Astrocyte (in vitro differentiated cells and primary cell): ENCODE data around the gene CD80. TPM values are rescaled to one million over a fixed set of nuclear protein-coding genes. Genes with fewer than 3 reads are reported as not detected.

Experiments used
- DNase-seq: peaks from one replicate; pipeline ENCODE4 v3.0.0-alpha.2; 2010; ENCODE audit warnings: low read depth
- FAIRE-seq: peaks from 2 replicates; lab custom pipeline; 2011; peaks lifted over from hg19 to GRCh38; lab: Jason Lieb, UNC
- H2AFZ ChIP-seq: 2 replicates; pipeline ENCODE4 v1.6.0; 2012; ENCODE audit warnings: low read depth, low read length, inconsistent platforms
- H3K27ac ChIP-seq: 2 replicates; pipeline ENCODE4 v1.5.1; 2011; ENCODE audit warnings: low read depth, low read length, inconsistent platforms
- H3K27me3 ChIP-seq: 2 replicates; pipeline ENCODE4 v1.6.0; 2011; ENCODE audit warnings: low read length, inconsistent platforms; ENCODE audit not compliant: insufficient read depth
- H3K36me3 ChIP-seq: 2 replicates; pipeline ENCODE4 v1.5.1; 2011; ENCODE audit warnings: low read length, inconsistent platforms; ENCODE audit not compliant: insufficient read depth
- H3K4me1 ChIP-seq: 2 replicates; pipeline ENCODE4 v1.5.1; 2011; ENCODE audit warnings: low read length, inconsistent platforms; ENCODE audit not compliant: insufficient read depth
- H3K4me2 ChIP-seq: 2 replicates; pipeline ENCODE4 v1.6.0; 2012; ENCODE audit warnings: low read length, inconsistent platforms
- H3K4me3 ChIP-seq: 2 replicates; pipeline ENCODE4 v1.5.1; 2011; ENCODE audit warnings: low read depth, mild to moderate bottlenecking, low read length, inconsistent platforms; ENCODE audit not compliant: insufficient read depth
- H3K79me2 ChIP-seq: 2 replicates; pipeline ENCODE4 v1.6.0; 2012; ENCODE audit warnings: mild to moderate bottlenecking, low read length, inconsistent platforms; ENCODE audit not compliant: insufficient read depth
- H3K9ac ChIP-seq: 2 replicates; pipeline ENCODE4 v1.6.0; 2012; ENCODE audit warnings: mild to moderate bottlenecking, low read length, inconsistent platforms
- H3K9me3 ChIP-seq: 2 replicates; pipeline ENCODE4 v1.5.1; 2012; ENCODE audit warnings: low read depth, mild to moderate bottlenecking, low read length, inconsistent platforms; ENCODE audit not compliant: insufficient read depth
- H4K20me1 ChIP-seq: 2 replicates; pipeline ENCODE4 v1.6.0; 2012; ENCODE audit warnings: low read length, inconsistent platforms; ENCODE audit not compliant: insufficient read depth
- H3K27ac Mint-ChIP-seq: one replicate; pipeline ENCODE4 v1.8.0; 2021; ENCODE audit warnings: mild to moderate bottlenecking, mixed read lengths; ENCODE audit not compliant: unreplicated experiment
- H3K27me3 Mint-ChIP-seq: one replicate; pipeline ENCODE4 v1.8.0; 2021; ENCODE audit warnings: low read depth, mixed read lengths; ENCODE audit not compliant: unreplicated experiment
- H3K36me3 Mint-ChIP-seq: one replicate; pipeline ENCODE4 v1.8.0; 2021; ENCODE audit warnings: low read depth, mixed read lengths; ENCODE audit not compliant: unreplicated experiment
- H3K4me1 Mint-ChIP-seq: one replicate; pipeline ENCODE4 v1.8.0; 2021; ENCODE audit warnings: low read depth, mixed read lengths; ENCODE audit not compliant: unreplicated experiment
- H3K4me3 Mint-ChIP-seq: one replicate; pipeline ENCODE4 v1.8.0; 2021; ENCODE audit warnings: mild to moderate bottlenecking, moderate library complexity, mixed read lengths; ENCODE audit not compliant: unreplicated experiment
- H3K9me3 Mint-ChIP-seq: one replicate; pipeline ENCODE4 v1.8.0; 2021; ENCODE audit warnings: mild to moderate bottlenecking, mixed read lengths; ENCODE audit not compliant: unreplicated experiment
- CTCF ChIP-seq: IDR thresholded peaks from 2 replicates; pipeline ENCODE4 v1.5.1; 2011; ENCODE audit warnings: low read depth, mild to moderate bottlenecking, inconsistent platforms, low read length, moderate library complexity; ENCODE audit not compliant: insufficient read depth
- EZH2 ChIP-seq: IDR thresholded peaks from 2 replicates; pipeline ENCODE4 v1.6.1; 2012; ENCODE audit warnings: mild to moderate bottlenecking, low read length, inconsistent platforms; ENCODE audit not compliant: insufficient read depth
- total RNA-seq: library from RNA; stranded (reverse); gene quantifications from 2 replicates; pipeline ENCODE4 v1.2.1, GENCODE V29; 2021

CD80 gene
- total RNA-seq, 1 donor from 2014 or later = not detected

DNA sequence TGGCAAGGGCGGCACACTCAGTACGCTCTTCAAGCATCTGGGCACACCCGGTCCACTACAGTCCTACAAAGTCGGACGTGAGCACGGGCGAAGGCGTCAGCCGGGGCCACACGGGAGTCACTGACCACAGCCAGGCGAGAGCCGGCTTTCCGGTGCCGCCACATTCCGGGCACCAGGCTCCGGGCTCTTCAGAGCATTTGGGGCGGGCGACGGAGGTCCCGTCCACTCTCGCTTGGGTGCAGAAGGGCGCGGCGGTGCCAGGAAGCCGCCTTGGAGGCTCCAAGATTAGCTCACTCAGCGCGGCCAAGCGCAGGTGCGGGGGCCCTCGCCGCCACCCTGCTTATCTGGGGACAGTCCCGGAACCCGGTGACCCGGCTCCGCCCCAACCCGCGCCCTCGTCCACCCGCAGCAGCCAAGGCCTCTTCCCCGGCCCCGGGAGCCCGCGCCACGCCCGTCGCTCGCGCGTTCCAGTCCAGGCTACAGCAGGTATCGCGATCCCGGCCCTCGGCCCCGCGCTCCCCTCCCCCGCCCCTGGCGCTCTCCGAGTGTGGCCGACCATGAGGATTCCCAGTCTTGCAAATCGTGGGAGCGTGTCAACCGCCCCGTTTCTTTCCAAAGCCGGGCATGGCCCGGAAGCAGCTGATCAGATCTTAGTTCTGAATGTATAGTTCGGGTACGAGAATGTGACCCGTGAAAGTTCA, 20.1 kb upstream of the CD80 start, which contains the start of gene ADPRH:
Gene ADPRH (plus strand): TSS at position 127 of the 701 bp plus-strand sequence. CDS start 2,678 bp downstream, outside the sequence.
- Histone ChIP-seq H3K4me2 (peak within 1 kb of the TSS; percentile 84), H3K9me3 (no peaks in the 10 kb centered on the region), H3K27ac (no peak within 1 kb of the TSS), H3K4me3 (peak within 1 kb of the TSS; percentile 67), H3K79me2 (no peaks in the 10 kb centered on the region), H4K20me1 (no peaks in the 10 kb centered on the region), H3K27me3 (no peaks in the 10 kb centered on the region), H3K4me1 (no peaks in the 10 kb centered on the region), H2AFZ (peak within 1 kb of the TSS; percentile 81), H3K36me3 (no peaks in the 10 kb centered on the region), H3K9ac (peak within 1 kb of the TSS; percentile 73)
- Mint-ChIP-seq H3K27me3 (no peaks in the 10 kb centered on the region), H3K27ac (peak within 1 kb of the TSS; percentile 96), H3K36me3 (no peaks in the 10 kb centered on the region), H3K4me3 (peak within 1 kb of the TSS; percentile 87), H3K9me3 (no peaks in the 10 kb centered on the region), H3K4me1 (peaks cover 2% of the 10 kb centered on the region)
- TF ChIP-seq EZH2 = no peak
- TF ChIP-seq CTCF = no peak
- FAIRE-seq (no peak), DNase-seq (peak; percentile 57)

- Histone ChIP-seq H3K4me2 (no peak overlapping the region), H3K9ac (no peak overlapping the region), H4K20me1 (no peaks in the 10 kb centered on the region), H3K9me3 (no peaks in the 10 kb centered on the region), H3K79me2 (no peaks in the 10 kb centered on the region), H3K36me3 (no peaks in the 10 kb centered on the region), H3K27ac (no peak overlapping the region), H3K27me3 (no peaks in the 10 kb centered on the region), H2AFZ (no peak overlapping the region), H3K4me3 (no peak overlapping the region), H3K4me1 (no peaks in the 10 kb centered on the region)
- TF ChIP-seq CTCF = no peak
- no peak for TF ChIP-seq EZH2
- no peak for FAIRE-seq
- Mint-ChIP-seq H3K4me3 (no peak overlapping the region), H3K27ac (no peak overlapping the region), H3K4me1 (peaks cover 2% of the 10 kb centered on the region), H3K27me3 (no peaks in the 10 kb centered on the region), H3K9me3 (no peaks in the 10 kb centered on the region), H3K36me3 (no peaks in the 10 kb centered on the region)
- DNase-seq = no peak
Measured at GRCh38 chr3:119575507-119575906, 16.1 kb upstream of the CD80 start.

DNA sequence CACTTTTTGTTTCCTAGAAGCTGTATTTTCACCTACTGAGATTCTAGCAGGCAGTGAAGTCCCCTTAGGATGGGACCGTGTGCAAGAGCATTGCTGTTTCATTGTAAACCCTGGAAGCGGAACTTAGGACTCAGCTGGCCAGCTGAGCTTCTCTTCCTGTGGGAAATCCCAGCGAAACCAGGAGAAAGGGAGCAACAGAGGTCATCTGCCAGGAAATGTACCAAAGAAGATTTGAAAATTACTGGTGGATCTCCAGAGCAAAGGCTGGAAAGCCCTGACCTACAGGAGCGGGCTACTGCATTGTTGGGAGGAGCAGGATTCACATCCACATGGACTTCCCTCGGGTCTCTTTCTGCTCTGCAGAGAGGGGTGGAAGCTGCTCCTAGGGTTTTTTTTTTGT, 12.3 kb upstream of the CD80 start:
- Mint-ChIP-seq H3K4me1 (no peaks in the 10 kb centered on the region), H3K9me3 (peaks cover 6% of the 10 kb centered on the region), H3K36me3 (no peaks in the 10 kb centered on the region), H3K4me3 (no peak overlapping the region), H3K27ac (no peak overlapping the region), H3K27me3 (peaks cover 4% of the 10 kb centered on the region)
- Histone ChIP-seq H3K9ac (no peak overlapping the region), H4K20me1 (no peaks in the 10 kb centered on the region), H3K27ac (no peak overlapping the region), H3K4me1 (no peaks in the 10 kb centered on the region), H3K4me3 (no peak overlapping the region), H3K9me3 (no peaks in the 10 kb centered on the region), H2AFZ (no peak overlapping the region), H3K36me3 (no peaks in the 10 kb centered on the region), H3K79me2 (no peaks in the 10 kb centered on the region), H3K4me2 (no peak overlapping the region), H3K27me3 (no peaks in the 10 kb centered on the region)
- FAIRE-seq = no peak
- TF ChIP-seq EZH2 = no peak
- no peak for TF ChIP-seq CTCF
- DNase-seq = no peak
